RWPE2 (cell line): ENCODE measurements around the gene TMEM150B.

Experiments
- ATAC-seq: fragments of 200-7000 bp; cut with Tn5 transposase; 3 replicates; pipeline ENCODE4 v1.9.1; 2021; ENCODE audit warnings: low read depth
- DNase-seq: peaks from one replicate; pipeline ENCODE4 v3.0.0-alpha.2; 2020; ENCODE audit warnings: low spot score
- H3K27ac ChIP-seq: fragments of 450-650 bp; 2 replicates; pipeline ENCODE4 v1.5.1; 2017; ENCODE audit warnings: mild to moderate bottlenecking; ENCODE audit not compliant: poor library complexity, severe bottlenecking
- H3K27me3 ChIP-seq: fragments of 250-450 bp; sonication (Bioruptor Pico); 2 replicates; pipeline ENCODE4 v1.5.1; 2021; ENCODE audit warnings: mild to moderate bottlenecking, moderate library complexity; ENCODE audit not compliant: insufficient read depth, poor library complexity, severe bottlenecking
- H3K36me3 ChIP-seq: fragments of 250-450 bp; sonication (Bioruptor Pico); 2 replicates; pipeline ENCODE4 v1.5.1; 2020; ENCODE audit warnings: low read depth, mild to moderate bottlenecking, moderate library complexity
- H3K4me1 ChIP-seq: fragments of 250-450 bp; sonication (Bioruptor Pico); 2 replicates; pipeline ENCODE4 v1.5.1; 2021; ENCODE audit warnings: mild to moderate bottlenecking, moderate library complexity; ENCODE audit not compliant: insufficient read depth, poor library complexity, severe bottlenecking
- H3K4me3 ChIP-seq: fragments of 250-450 bp; sonication (Bioruptor Pico); 2 replicates; pipeline ENCODE4 v1.5.1; 2021; ENCODE audit warnings: mild to moderate bottlenecking, moderate library complexity; ENCODE audit not compliant: severe bottlenecking
- H3K9me3 ChIP-seq: fragments of 250-450 bp; sonication (Bioruptor Pico); 2 replicates; pipeline ENCODE4 v1.5.1; 2021; ENCODE audit warnings: mild to moderate bottlenecking, moderate library complexity; ENCODE audit not compliant: severe bottlenecking
- TF ChIP-seq, protein P1 (sequence below): fragments of 450-650 bp; IDR thresholded peaks from one replicate; pipeline ENCODE4 v1.5.1; 2017; ENCODE audit warnings: mild to moderate bottlenecking, moderate library complexity; ENCODE audit not compliant: poor library complexity, severe bottlenecking

TMEM150B gene

DNA sequence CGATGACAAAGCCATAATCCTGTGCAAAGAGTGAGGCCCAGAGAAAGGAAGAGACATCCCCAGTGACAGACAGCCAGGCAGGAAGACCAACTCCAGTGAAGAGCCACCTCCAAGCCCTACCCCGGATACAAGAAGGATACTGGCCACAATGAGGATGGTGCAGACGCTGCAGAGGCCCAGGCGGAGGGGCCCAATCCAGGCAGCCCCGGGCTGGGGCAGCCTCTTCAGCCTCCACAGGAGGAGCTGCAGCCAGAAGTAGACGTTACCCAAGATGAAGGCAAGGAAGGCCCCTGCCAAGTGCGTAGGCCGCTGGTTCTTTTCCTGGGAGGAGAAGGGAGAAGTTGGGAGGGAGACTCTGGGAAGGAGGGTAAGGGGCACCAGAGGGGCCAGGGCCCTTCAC, 8.5 kb downstream of the TMEM150B start:
- TF ChIP-seq, protein P1, sequence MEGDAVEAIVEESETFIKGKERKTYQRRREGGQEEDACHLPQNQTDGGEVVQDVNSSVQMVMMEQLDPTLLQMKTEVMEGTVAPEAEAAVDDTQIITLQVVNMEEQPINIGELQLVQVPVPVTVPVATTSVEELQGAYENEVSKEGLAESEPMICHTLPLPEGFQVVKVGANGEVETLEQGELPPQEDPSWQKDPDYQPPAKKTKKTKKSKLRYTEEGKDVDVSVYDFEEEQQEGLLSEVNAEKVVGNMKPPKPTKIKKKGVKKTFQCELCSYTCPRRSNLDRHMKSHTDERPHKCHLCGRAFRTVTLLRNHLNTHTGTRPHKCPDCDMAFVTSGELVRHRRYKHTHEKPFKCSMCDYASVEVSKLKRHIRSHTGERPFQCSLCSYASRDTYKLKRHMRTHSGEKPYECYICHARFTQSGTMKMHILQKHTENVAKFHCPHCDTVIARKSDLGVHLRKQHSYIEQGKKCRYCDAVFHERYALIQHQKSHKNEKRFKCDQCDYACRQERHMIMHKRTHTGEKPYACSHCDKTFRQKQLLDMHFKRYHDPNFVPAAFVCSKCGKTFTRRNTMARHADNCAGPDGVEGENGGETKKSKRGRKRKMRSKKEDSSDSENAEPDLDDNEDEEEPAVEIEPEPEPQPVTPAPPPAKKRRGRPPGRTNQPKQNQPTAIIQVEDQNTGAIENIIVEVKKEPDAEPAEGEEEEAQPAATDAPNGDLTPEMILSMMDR, result no peak
- Histone ChIP-seq H3K4me3 (no peak overlapping the region), H3K9me3 (no peaks in the 10 kb centered on the region), H3K36me3 (no peaks in the 10 kb centered on the region), H3K27me3 (no peaks in the 10 kb centered on the region), H3K4me1 (no peaks in the 10 kb centered on the region), H3K27ac (no peak overlapping the region)
- ATAC-seq (no peak), DNase-seq (no peak)

DNA sequence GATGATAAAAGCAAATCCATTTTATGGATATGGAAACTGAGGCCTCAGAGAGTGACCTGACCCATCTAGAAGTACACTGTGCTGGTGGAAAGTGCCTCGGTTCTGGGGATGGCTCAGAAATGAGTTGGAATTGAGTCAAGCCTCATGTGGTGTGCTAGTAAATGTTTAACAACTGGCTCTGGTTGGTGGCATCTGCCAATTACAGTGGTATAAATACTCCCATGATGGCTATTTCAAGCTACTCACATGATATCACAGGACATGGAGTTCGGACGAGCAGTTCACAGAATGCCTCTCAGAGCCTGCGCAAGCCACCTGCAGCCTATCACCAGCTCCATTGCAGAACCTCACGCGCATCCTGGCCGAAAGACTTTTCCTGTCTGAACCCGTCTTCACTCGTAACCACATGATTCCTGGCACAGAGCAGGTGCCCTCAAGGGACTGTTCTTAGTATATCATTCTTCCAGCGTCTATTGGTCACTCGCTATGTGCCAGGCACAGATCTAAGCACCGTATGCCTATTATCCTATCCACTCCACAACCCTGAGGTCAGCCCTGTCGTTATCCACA, 9.1 kb downstream of the TMEM150B start:
- H3K4me1 ChIP-seq, result no peaks in the 10 kb centered on the region
- H3K4me3 ChIP-seq, result no peak overlapping the region
- no peaks in the 10 kb centered on the region for H3K36me3 ChIP-seq
- H3K9me3 ChIP-seq, result no peaks in the 10 kb centered on the region
- H3K27me3 ChIP-seq, result no peaks in the 10 kb centered on the region
- DNase-seq, result no peak
- no peak; the same call in 2 of the 3 replicates for ATAC-seq
- TF ChIP-seq, protein P1, result no peak
- H3K27ac ChIP-seq, result no peak overlapping the region

DNA sequence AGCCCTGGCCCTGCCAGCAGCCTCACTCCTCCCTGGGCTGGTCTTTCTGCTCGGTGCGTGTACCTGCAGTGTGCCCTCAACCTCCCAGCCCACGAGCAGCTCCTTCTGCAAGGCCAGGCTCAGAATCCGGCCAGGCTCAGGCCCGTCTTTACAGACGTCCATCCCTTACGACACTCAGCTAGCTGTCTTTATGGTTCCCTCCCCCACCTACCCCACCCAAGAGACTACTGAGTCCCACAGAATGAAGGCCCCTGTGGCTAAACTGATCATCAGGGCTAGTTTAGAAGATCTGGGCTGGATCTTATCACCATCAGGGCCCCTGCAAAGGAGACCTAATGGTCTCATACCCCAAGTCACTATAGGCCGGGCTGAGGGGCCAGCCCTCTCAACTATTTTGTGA, 10.7 kb downstream of the TMEM150B start:
- TF ChIP-seq, protein P1, result no peak
- no peaks in the 10 kb centered on the region for H3K27me3 ChIP-seq
- ATAC-seq (no peak), DNase-seq (no peak)
- no peak overlapping the region for H3K4me3 ChIP-seq
- no peak overlapping the region for H3K27ac ChIP-seq
- H3K4me1 ChIP-seq, result no peaks in the 10 kb centered on the region
- H3K36me3 ChIP-seq, result no peaks in the 10 kb centered on the region
- H3K9me3 ChIP-seq, result no peaks in the 10 kb centered on the region

DNA sequence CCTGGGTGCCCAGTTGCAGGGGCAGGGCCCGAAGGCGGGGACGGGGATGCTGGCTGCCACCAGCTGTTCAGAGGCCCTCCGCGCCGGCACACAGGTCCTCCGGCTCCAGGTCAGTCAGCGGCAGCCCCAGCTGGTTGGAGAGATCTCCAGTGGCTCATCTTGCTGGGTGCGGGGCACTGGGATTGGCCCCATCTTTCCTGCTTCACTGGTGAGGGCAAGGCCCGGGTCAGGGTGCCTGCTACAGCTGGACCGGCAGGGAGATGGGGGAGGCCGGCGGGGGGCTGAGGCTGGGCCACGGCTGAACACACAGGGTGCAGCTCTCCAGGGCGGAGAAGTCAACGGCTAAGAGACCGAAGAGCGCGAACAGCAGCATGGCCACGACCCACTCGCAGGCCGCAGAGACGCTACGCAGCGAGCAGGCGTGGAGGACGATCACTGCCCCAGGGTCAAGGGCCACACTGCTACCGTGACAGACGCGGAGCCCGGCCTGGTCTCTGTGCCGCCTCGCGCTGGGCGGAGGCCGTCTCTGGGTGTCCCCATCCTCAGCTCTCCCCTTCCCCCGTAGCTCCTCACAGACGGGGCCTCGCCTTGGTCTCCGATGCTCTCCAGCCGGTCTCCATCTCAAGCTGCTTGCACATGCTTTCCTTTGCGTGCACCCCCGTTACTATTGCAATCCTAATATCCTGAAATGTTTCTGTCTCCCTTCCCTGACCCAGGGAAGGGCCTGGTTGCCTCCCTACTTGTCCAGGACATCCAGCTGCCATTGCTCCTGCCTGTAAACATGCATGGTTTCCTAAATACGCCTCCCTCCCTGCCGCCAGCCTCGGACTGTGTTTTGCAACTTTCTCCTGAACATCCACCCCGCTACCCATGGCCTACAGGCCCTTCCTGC, 12.3 kb downstream of the TMEM150B start:
- no peaks in the 10 kb centered on the region for H3K4me1 ChIP-seq
- no peaks in the 10 kb centered on the region for H3K27me3 ChIP-seq
- H3K4me3 ChIP-seq, result no peak overlapping the region
- DNase-seq, result no peak
- TF ChIP-seq, protein P1, result no peak
- H3K9me3 ChIP-seq, result no peaks in the 10 kb centered on the region
- no peaks in the 10 kb centered on the region for H3K36me3 ChIP-seq
- ATAC-seq, result no peak
- no peak overlapping the region for H3K27ac ChIP-seq

DNA sequence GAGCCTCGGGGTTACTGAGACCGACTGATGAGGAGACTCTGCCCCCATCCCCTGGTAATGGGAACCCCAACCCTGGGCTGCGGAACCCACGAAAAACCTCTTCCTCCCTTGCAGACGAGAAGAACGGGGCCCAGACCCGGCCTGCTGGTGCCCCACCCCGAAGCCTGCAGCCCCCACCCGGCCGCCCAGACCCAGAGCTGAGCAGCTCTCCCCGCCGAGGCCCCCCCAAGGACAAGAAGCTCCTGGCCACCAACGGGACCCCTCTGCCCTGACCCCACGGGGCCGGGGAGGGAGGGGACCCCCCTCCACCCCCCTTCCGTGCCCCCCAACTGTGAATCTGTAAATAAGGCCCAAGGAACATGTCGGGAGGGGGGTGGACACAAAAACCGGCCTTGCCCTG, 13.3 kb downstream of the TMEM150B start:
- H3K27me3 ChIP-seq, result no peaks in the 10 kb centered on the region
- TF ChIP-seq, protein P1, result no peak
- no peaks in the 10 kb centered on the region for H3K4me1 ChIP-seq
- no peaks in the 10 kb centered on the region for H3K36me3 ChIP-seq
- DNase-seq (no peak), ATAC-seq (no peak)
- no peak overlapping the region for H3K27ac ChIP-seq
- no peak overlapping the region for H3K4me3 ChIP-seq
- H3K9me3 ChIP-seq, result no peaks in the 10 kb centered on the region
